Gastroesophageal sphincter (tissue), 3 donors: ENCODE data around the gene ZNF853.

Experiments
- CTCF ChIP-seq, 4 experiments: fragments of 200-600 bp in 2 of 4; fragments of 450-650 bp in 2 of 4; sonication (generic) in 1 of 4; IDR thresholded peaks; one replicate each; pipeline ENCODE4 v1.5.1; 2017 to 2019; ENCODE audit warnings: antibody characterized with exemption in 4 of 4, mild to moderate bottlenecking in 2 of 4, moderate library complexity in 2 of 4
- POLR2A ChIP-seq, 2 donors: fragments of 450-650 bp; IDR thresholded peaks; one replicate each; pipeline ENCODE4 v1.6.1; 2017; ENCODE audit warnings: antibody characterized with exemption in 2 of 2, mild to moderate bottlenecking in 2 of 2, moderate library complexity in 1 of 2
- POLR2AphosphoS5 ChIP-seq: sonication (generic); formaldehyde crosslinking; IDR thresholded peaks from one replicate; pipeline ENCODE4 v1.6.1; 2017; ENCODE audit warnings: antibody characterized with exemption

DNA sequence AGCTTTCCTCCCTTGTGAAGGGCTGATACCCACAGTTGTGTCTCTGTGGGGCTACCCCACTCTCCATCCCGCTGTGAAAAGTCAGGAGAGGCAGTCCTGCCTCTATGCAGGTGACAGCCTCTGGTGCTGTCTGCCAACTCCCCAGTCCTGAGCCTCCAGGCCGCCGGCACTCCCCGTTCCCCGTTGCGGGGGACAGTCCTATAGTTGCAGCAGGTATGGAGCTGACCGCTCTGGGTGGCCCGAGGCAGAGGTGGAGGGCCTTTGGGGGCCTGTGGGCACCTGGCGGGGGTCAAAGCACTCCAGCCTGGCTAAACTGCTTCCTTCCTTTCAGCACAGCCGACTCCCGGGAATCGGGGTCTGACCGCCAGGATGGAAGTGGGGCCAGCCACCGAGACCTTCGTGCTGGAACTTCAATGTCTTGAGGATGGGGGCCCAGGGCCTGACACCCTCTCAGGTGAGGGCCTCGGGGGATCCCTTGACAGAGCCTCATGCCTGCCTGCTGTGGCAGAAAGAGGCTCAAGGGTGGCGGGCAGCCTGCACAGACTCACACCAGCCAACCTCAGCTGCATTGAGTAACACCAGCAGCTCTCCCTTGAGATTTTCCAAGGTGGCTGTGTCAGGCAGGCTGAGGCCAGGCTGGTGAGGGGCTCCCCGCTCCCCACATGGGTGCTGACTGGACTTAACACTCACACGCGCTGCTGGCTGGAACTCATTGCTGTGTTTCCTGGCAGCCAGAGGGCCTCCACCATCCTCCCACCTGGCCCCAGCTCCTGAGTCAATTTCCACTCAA is 1.6 kb downstream of the ZNF853 start:
- TF ChIP-seq POLR2A (IDR thresholded peaks at IDR 0.05) (no peak), CTCF (IDR thresholded peaks at IDR 0.05) (no peak), POLR2AphosphoS5 (no peak)
